Brain microvascular endothelial cell (primary cell): ENCODE data around the gene CACNA2D4.

ENCODE experiments used
- DNase-seq: peaks from one replicate; pipeline ENCODE4 v3.0.0-alpha.2; 2020
- H3K27ac ChIP-seq: fragments of 250-450 bp; sonication (Bioruptor Pico); 2 replicates; pipeline ENCODE4 v1.5.1; 2020; ENCODE audit warnings: mild to moderate bottlenecking, moderate library complexity
- H3K27me3 ChIP-seq: fragments of 250-450 bp; sonication (Bioruptor Pico); replicated peaks from 2 replicates; pipeline ENCODE4 v1.5.1; 2020; ENCODE audit warnings: mild to moderate bottlenecking
- H3K36me3 ChIP-seq: fragments of 250-450 bp; sonication (Bioruptor Pico); replicated peaks from 2 replicates; pipeline ENCODE4 v1.5.1; 2020; ENCODE audit warnings: mild to moderate bottlenecking
- H3K4me3 ChIP-seq: 2 replicates; pipeline ENCODE4 v1.5.1; 2011; ENCODE audit warnings: low read depth, mild to moderate bottlenecking, control low read depth, low read length, moderate library complexity
- CTCF ChIP-seq: IDR thresholded peaks from 2 replicates; pipeline ENCODE4 v1.5.1; 2011; ENCODE audit warnings: low read depth, mild to moderate bottlenecking, moderate library complexity, low read length, control low read depth, inconsistent platforms; ENCODE audit errors: missing control alignments
- in situ Hi-C: cut with HindIII; loops from 2 replicates; pipeline ENCODE4 v1.10.0; 2017; ENCODE audit warnings: low sequenced_read_pairs, low pct_ligation_motif_present

Gene CACNA2D4

GRCh38 chr12:1864456-1864855 is 54.0 kb downstream of the CACNA2D4 start:
- H3K27ac ChIP-seq = no peak overlapping the region
- no peak for TF ChIP-seq CTCF
- no peak overlapping the region for H3K4me3 ChIP-seq
- no peaks in the 10 kb centered on the region for H3K36me3 ChIP-seq
- DNase-seq = no peak
- H3K27me3 ChIP-seq = no peaks in the 10 kb centered on the region
- in situ Hi-C loops = no loop called here

- Histone ChIP-seq H3K27me3 (no peaks in the 10 kb centered on the region), H3K27ac (no peak overlapping the region), H3K36me3 (no peaks in the 10 kb centered on the region), H3K4me3 (no peak overlapping the region)
- DNase-seq = no peak
- in situ Hi-C loops = no loop called here
- no peak for TF ChIP-seq CTCF
These were observed 54.6 kb downstream of the CACNA2D4 start for GRCh38 chr12:1863823-1864222.

GRCh38 chr12:1862973-1863372 is 55.5 kb downstream of the CACNA2D4 start:
- Histone ChIP-seq H3K27ac (no peak overlapping the region), H3K4me3 (no peak overlapping the region), H3K27me3 (no peaks in the 10 kb centered on the region), H3K36me3 (no peaks in the 10 kb centered on the region)
- no peak for DNase-seq
- TF ChIP-seq CTCF = no peak
- in situ Hi-C loops = no loop called here

- TF ChIP-seq CTCF = no peak
- Histone ChIP-seq H3K27me3 (no peaks in the 10 kb centered on the region), H3K27ac (no peak overlapping the region), H3K36me3 (no peaks in the 10 kb centered on the region), H3K4me3 (no peak overlapping the region)
- DNase-seq = peak; percentile 28
- in situ Hi-C loops = no loop called here
These were observed 58.8 kb downstream of the CACNA2D4 start for GRCh38 chr12:1859643-1860042.

- H3K36me3 ChIP-seq = no peaks in the 10 kb centered on the region
- no peak for TF ChIP-seq CTCF
- H3K27me3 ChIP-seq = no peaks in the 10 kb centered on the region
- H3K27ac ChIP-seq = no peak overlapping the region
- no peak for DNase-seq
- no peak overlapping the region for H3K4me3 ChIP-seq
- in situ Hi-C loops = no loop called here
These were observed 60.0 kb downstream of the CACNA2D4 start for GRCh38 chr12:1858456-1858855.

- H3K27ac ChIP-seq = no peak overlapping the region
- DNase-seq = no peak
- no peak for TF ChIP-seq CTCF
- in situ Hi-C loops = no loop called here
- no peaks in the 10 kb centered on the region for H3K36me3 ChIP-seq
- no peak overlapping the region for H3K4me3 ChIP-seq
- H3K27me3 ChIP-seq = no peaks in the 10 kb centered on the region
These were observed 60.6 kb downstream of the CACNA2D4 start for GRCh38 chr12:1857821-1858220.
